AG09309 (cell line): ENCODE results near the gene SLX9.

ENCODE experiments used
- DNase-seq: peaks from one replicate; pipeline ENCODE4 v3.0.0-alpha.2; 2010; ENCODE audit warnings: low read depth
- H3K4me3 ChIP-seq: 2 replicates; pipeline ENCODE4 v1.5.1; 2011; ENCODE audit warnings: mild to moderate bottlenecking, low read depth, low read length, moderate library complexity; ENCODE audit not compliant: control insufficient read depth
- TF ChIP-seq, protein P1 (sequence below): IDR thresholded peaks from 2 replicates; pipeline ENCODE4 v1.5.1; 2011; ENCODE audit warnings: mild to moderate bottlenecking, low read depth, low read length, inconsistent platforms; ENCODE audit not compliant: insufficient read depth, control insufficient read depth; ENCODE audit errors: missing control alignments

The SLX9 gene

GRCh38 chr21:44946254-44947041, 6.6 kb downstream of the SLX9 start:
- no peak for DNase-seq

DNA sequence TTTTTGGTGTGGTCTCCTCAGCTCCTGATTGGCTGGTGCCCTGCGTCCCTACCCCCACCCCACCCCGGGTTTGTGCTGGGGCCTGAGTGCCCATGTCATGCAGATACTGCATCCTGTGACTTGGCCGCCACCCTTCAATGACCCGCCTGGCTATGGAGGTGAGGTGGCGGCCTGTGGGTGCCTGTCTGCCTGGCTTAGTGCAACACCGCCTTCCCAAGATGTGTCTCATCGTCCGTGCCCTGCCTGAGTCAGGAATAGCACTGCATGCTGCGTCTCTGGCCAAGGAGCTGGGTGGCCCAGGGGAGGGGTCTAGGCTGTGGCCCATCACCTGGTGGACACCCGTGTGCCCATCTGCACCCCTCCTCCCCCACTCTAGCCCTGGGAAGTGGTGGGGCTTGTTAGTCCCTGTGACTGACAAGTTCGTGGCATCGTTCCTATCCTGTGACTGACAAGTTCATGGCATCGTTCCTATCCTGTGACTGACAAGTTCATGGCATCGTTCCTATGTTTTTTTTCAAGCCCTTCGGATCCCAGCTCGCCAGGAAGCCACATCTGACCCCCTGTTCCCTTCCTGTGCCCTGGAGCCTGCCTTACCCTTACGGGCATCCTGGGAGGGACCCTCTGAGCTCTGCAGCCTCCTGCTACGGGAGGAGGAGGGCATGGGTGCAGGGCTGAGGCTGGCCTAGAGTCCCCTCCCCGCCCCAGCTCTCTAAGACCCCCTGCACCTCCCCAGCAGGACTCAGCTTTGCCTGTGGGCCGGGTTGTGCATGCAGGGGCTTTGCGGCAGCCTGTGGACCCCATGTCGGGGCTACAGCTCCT, 7.5 kb downstream of the SLX9 start:
- no peak overlapping the region for H3K4me3 ChIP-seq
- TF ChIP-seq, protein P1, sequence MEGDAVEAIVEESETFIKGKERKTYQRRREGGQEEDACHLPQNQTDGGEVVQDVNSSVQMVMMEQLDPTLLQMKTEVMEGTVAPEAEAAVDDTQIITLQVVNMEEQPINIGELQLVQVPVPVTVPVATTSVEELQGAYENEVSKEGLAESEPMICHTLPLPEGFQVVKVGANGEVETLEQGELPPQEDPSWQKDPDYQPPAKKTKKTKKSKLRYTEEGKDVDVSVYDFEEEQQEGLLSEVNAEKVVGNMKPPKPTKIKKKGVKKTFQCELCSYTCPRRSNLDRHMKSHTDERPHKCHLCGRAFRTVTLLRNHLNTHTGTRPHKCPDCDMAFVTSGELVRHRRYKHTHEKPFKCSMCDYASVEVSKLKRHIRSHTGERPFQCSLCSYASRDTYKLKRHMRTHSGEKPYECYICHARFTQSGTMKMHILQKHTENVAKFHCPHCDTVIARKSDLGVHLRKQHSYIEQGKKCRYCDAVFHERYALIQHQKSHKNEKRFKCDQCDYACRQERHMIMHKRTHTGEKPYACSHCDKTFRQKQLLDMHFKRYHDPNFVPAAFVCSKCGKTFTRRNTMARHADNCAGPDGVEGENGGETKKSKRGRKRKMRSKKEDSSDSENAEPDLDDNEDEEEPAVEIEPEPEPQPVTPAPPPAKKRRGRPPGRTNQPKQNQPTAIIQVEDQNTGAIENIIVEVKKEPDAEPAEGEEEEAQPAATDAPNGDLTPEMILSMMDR = no peak
- no peak for DNase-seq

More at GRCh38 chr21:44946254-44947041, 6.6 kb downstream of the SLX9 start:
- TF ChIP-seq, protein P1 = no peak
- no peak overlapping the region for H3K4me3 ChIP-seq

- no peak for DNase-seq
- no peak overlapping the region for H3K4me3 ChIP-seq
- TF ChIP-seq, protein P1 = no peak
These were observed 8.1 kb downstream of the SLX9 start for GRCh38 chr21:44947930-44948331.

DNA sequence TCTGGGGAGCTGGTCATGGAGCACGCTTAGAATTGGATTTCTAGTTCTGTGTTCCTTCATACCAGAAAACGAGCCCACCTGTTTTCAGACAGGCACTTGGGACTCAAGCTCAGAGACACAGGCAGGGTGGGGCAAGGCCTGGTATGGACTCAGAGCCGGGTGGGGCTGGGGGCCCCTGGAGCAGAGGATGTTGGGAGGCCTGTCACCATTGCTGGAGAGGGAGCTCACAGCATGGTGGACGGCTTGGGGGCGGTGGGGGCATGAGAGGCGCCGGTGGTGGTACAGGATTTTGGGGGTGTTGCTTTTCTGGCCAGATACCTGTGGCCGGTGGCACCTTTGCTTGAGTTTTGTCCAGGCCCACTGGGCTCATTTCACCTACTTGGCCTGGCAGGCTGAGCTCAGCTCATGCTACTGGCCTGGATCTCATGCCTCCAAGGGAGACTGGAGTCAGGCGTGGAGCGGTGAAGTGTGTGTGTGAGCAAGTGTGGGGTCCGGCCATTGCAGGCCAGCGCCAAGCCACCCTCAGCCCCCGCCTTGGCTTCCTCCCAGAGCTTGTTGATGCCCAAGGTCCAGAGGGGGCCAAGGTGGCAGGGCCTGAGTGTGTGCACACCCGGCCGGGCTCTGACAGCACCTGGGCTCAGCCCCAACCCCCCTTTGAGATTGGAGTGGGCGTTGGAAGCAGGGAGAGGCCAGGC, 8.7 kb downstream of the SLX9 start:
- TF ChIP-seq, protein P1 = no peak
- DNase-seq = no peak
- no peak overlapping the region for H3K4me3 ChIP-seq

DNA sequence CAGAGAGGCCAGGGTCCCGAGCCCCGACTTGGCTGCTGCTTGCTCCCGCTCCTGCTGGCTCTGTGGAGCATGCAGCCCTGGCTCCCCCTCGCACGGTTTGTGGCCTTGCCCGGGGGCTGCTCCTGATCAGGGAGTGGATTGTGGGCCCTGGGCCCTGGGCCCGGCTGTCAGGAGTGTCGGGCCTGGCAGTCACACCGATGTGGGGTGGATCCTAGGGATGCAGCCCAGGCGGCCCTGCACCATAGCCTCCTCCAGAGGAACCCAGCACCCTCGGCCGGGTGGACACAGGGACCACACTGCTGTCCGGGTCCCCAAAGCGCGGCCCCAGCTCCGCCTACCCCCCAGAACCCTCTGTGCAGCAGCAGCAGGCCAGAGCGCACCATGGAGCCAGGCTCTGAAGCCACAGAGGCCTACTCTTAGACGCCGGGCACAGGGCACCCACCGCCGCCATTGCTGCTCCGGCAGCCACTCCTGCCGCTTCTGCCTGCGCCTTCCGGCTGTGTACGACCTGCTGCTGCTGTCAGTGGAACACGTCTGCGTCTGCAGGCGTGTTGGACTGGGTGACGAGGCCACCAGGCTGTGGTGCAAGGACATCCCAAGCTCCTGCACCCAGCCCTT, 9.4 kb downstream of the SLX9 start:
- H3K4me3 ChIP-seq = no peak overlapping the region
- no peak for DNase-seq
- TF ChIP-seq, protein P1 = no peak

DNA sequence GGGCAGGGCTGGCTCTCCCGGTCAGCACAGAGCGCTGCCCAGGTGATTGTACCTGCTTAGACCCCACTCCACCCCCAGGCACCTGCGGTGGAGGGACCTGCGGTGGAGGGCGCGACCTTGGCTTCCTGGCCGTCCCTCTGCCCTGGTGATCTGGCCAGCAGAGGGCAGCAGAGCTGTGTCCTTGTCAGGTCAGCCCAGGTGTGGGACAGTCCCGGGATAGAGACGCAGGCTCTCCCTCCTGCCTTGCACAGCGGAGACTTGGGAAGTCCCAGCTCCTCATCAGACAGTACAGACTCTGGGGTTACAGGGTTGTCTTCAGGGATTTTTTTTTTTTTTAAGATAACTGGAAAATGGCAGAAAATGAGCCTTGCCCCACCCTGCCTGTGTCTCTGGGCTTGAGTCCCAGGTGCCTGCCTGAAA, 10.0 kb downstream of the SLX9 start:
- no peak for DNase-seq
- no peak overlapping the region for H3K4me3 ChIP-seq
- TF ChIP-seq, protein P1 = peak; percentile 91
